Activated CD4-positive, alpha-beta T cell treated with anti-CD3 and anti-CD28 coated beads, Interleukin-2, Interleukin-4, amounts not matched to agents 100 ng/mL and 50 ng/mL, durations not matched to agents 16 hours and 8 hours (primary cell): ENCODE data around the gene EPHA5.
"Not testable (repeated sequence)": the region's sequence is repeated elsewhere in the genome, so short reads cannot be mapped to it uniquely, and the experiment has no call there.

Experiments
- DNase-seq: peaks from one replicate; pipeline ENCODE4 v3.0.0-alpha.2; 2020; ENCODE audit warnings: low spot score

The EPHA5 gene

GRCh38 chr4:65367306-65367705 lies 303.0 kb downstream of the EPHA5 start:
- DNase-seq = no peak

- no peak for DNase-seq
Observed at GRCh38 chr4:65358914-65359313, 311.4 kb downstream of the EPHA5 start.

- no peak for DNase-seq
Observed at GRCh38 chr4:65353098-65353497, 317.2 kb downstream of the EPHA5 start.

GRCh38 chr4:65344278-65344825 lies 325.9 kb downstream of the EPHA5 start:
- DNase-seq = no peak

GRCh38 chr4:65343342-65343741 lies 326.9 kb downstream of the EPHA5 start:
- DNase-seq = no peak

GRCh38 chr4:65341557-65341956 lies 328.7 kb downstream of the EPHA5 start:
- DNase-seq = no peak

GRCh38 chr4:65340382-65341109 lies 329.7 kb downstream of the EPHA5 start:
- DNase-seq = no peak

- no peak for DNase-seq
Observed at GRCh38 chr4:65337371-65337770, 332.9 kb downstream of the EPHA5 start.

GRCh38 chr4:65336465-65336864 lies 333.8 kb downstream of the EPHA5 start:
- no peak for DNase-seq

GRCh38 chr4:65316534-65316933 lies 353.8 kb downstream of the EPHA5 start:
- no peak for DNase-seq

GRCh38 chr4:65311120-65311519 lies 359.2 kb downstream of the EPHA5 start:
- no peak for DNase-seq

GRCh38 chr4:65310586-65310985 lies 359.7 kb downstream of the EPHA5 start:
- DNase-seq = no peak

- not testable (repeated sequence) for DNase-seq
Observed at GRCh38 chr4:65308626-65309025, 361.7 kb downstream of the EPHA5 start.

- no peak for DNase-seq
Observed at GRCh38 chr4:65302145-65302544, 368.1 kb downstream of the EPHA5 start.

GRCh38 chr4:65296246-65296645 lies 374.0 kb downstream of the EPHA5 start:
- DNase-seq = no peak

- DNase-seq = no peak
Observed at GRCh38 chr4:65287071-65287470, 383.2 kb downstream of the EPHA5 start.
